OCI-LY7 (cell line): ENCODE results near the gene POLR1B.
"Not testable (repeated sequence)": the region's sequence is repeated elsewhere in the genome, so short reads cannot be mapped to it uniquely, and the experiment has no call there.

Experiments
- CTCF ChIP-seq: fragments of 200-600 bp; sonication (generic); conservative IDR thresholded peaks from 2 replicates; pipeline ENCODE4 v1.5.1; 2014; ENCODE audit warnings: mild to moderate bottlenecking, antibody characterized with exemption, low read length, moderate library complexity, mixed read lengths
- EZH2phosphoT487 ChIP-seq: fragments of 200-600 bp; sonication (generic); IDR thresholded peaks from 2 replicates; pipeline ENCODE4 v1.6.1; 2018; ENCODE audit warnings: low read depth, borderline replicate concordance, mild to moderate bottlenecking, mixed run types, antibody characterized with exemption, low read length, moderate library complexity, mixed read lengths

DNA sequence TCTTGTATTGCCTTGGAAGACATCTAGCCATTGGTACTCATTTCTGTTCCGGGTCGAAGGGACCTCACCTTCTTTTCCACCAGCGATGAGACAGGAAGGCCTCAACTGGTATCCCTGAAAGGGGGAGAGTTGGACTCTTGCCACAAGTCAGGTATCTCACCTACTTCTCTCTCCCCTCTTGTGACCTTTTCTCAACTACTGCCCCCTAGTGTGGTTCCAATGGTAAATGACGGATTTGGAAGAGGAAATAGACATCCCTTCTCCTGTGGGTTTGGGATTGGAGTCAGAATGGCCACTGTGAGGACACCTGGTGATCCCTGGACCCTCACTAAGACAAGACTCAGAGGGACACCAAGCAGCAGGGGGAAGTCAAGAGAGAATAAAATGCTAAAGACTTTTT lies 46.4 kb upstream of the POLR1B start:
- TF ChIP-seq CTCF = 0 out of 2 replicates have a peak, but pooled peaks have one; percentile 19
- TF ChIP-seq EZH2phosphoT487 = not testable (repeated sequence)
